Nephron progenitor cell (in vitro differentiated cells): ENCODE measurements around the gene ZNF584.

ENCODE experiments used
- DNase-seq: peaks from one replicate; pipeline ENCODE4 v3.0.0; 2021
- H3K27ac Mint-ChIP-seq: 2 replicates; pipeline ENCODE4 v1.8.0; 2021; ENCODE audit warnings: mild to moderate bottlenecking, moderate library complexity, mixed read lengths
- H3K27me3 Mint-ChIP-seq: 2 replicates; pipeline ENCODE4 v1.8.0; 2021; ENCODE audit warnings: mild to moderate bottlenecking, low read depth, mixed read lengths; ENCODE audit not compliant: poor library complexity
- H3K36me3 Mint-ChIP-seq: 2 replicates; pipeline ENCODE4 v1.8.0; 2021; ENCODE audit warnings: low read depth, mixed read lengths
- H3K4me1 Mint-ChIP-seq: 2 replicates; pipeline ENCODE4 v1.8.0; 2021; ENCODE audit warnings: mixed read lengths
- H3K4me3 Mint-ChIP-seq: 2 replicates; pipeline ENCODE4 v1.8.0; 2021; ENCODE audit warnings: mild to moderate bottlenecking, moderate library complexity, mixed read lengths
- H3K9me3 Mint-ChIP-seq: 2 replicates; pipeline ENCODE4 v1.8.0; 2021; ENCODE audit warnings: mild to moderate bottlenecking, moderate library complexity, mixed read lengths
- TF ChIP-seq, protein P1 (sequence below): fragments of 200-600 bp; sonication (generic); IDR thresholded peaks from 2 replicates; pipeline ENCODE4 v1.5.0; 2021; ENCODE audit warnings: antibody characterized with exemption

The ZNF584 gene

GRCh38 chr19:58397533-58398037 lies 10.9 kb upstream of the ZNF584 start:
- peaks cover 28% of the 10 kb centered on the region for H3K36me3 Mint-ChIP-seq
- TF ChIP-seq, protein P1, sequence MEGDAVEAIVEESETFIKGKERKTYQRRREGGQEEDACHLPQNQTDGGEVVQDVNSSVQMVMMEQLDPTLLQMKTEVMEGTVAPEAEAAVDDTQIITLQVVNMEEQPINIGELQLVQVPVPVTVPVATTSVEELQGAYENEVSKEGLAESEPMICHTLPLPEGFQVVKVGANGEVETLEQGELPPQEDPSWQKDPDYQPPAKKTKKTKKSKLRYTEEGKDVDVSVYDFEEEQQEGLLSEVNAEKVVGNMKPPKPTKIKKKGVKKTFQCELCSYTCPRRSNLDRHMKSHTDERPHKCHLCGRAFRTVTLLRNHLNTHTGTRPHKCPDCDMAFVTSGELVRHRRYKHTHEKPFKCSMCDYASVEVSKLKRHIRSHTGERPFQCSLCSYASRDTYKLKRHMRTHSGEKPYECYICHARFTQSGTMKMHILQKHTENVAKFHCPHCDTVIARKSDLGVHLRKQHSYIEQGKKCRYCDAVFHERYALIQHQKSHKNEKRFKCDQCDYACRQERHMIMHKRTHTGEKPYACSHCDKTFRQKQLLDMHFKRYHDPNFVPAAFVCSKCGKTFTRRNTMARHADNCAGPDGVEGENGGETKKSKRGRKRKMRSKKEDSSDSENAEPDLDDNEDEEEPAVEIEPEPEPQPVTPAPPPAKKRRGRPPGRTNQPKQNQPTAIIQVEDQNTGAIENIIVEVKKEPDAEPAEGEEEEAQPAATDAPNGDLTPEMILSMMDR = no peak
- H3K27me3 Mint-ChIP-seq = peaks cover 17% of the 10 kb centered on the region
- peaks cover 4% of the 10 kb centered on the region for H3K9me3 Mint-ChIP-seq
- no peak for DNase-seq
- H3K4me3 Mint-ChIP-seq = no peak overlapping the region
- H3K4me1 Mint-ChIP-seq = peaks cover 22% of the 10 kb centered on the region
- peak overlapping the region; percentile 42 for H3K27ac Mint-ChIP-seq

DNA sequence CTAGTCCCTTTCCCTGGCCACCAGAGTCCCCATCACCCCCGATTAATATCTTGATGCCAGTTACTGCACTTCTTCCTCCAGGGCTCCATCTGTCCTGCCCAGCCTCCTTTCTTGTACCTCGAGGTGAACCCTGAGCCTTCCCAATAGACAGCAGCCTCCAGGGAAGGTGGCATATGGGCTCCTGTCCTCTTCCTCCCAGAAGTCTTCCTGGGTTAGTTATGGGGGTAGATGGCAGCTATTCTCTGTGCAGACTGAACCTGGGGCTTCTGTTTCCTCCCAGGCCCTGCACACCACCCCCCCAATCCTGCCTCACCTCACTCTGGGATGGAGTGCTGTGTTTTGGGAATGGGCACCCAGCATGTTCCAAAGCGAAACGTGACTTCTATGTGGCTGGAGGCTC lies 10.4 kb upstream of the ZNF584 start:
- TF ChIP-seq, protein P1 = no peak
- H3K4me1 Mint-ChIP-seq = peaks cover 22% of the 10 kb centered on the region
- H3K9me3 Mint-ChIP-seq = peaks cover 5% of the 10 kb centered on the region
- no peak overlapping the region for H3K27ac Mint-ChIP-seq
- H3K4me3 Mint-ChIP-seq = no peak overlapping the region
- peaks cover 17% of the 10 kb centered on the region for H3K27me3 Mint-ChIP-seq
- no peak for DNase-seq
- H3K36me3 Mint-ChIP-seq = peaks cover 26% of the 10 kb centered on the region

DNA sequence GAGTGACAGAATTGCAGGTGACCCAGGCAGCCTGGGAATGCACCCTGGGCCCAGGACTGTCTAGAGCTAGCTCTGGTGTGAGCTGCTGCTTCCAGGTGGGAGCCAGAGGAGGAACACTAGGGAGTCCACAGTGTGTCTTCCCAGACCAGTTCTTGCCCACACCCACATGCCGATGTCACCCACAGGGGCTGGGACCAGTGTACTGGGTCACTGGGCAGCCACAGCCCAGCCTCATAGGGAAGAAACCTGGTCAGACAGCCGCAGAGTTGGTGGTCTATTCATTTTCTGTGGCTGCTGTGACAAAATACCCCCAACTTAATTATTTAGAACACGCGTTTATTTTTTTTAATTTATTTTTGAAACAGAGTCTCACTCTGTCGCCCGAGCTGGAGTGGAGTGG lies 9.9 kb upstream of the ZNF584 start:
- Mint-ChIP-seq H3K27ac (no peak overlapping the region), H3K36me3 (peaks cover 26% of the 10 kb centered on the region), H3K27me3 (peaks cover 17% of the 10 kb centered on the region), H3K4me3 (no peak overlapping the region), H3K4me1 (peaks cover 22% of the 10 kb centered on the region), H3K9me3 (peaks cover 10% of the 10 kb centered on the region)
- TF ChIP-seq, protein P1 = no peak
- DNase-seq = no peak

GRCh38 chr19:58399903-58400302 lies 8.5 kb upstream of the ZNF584 start:
- no peak for DNase-seq
- TF ChIP-seq, protein P1 = no peak
- Mint-ChIP-seq H3K9me3 (peaks cover 17% of the 10 kb centered on the region), H3K27ac (no peak overlapping the region), H3K4me1 (peaks cover 22% of the 10 kb centered on the region), H3K4me3 (peak overlapping the region; percentile 51), H3K36me3 (peaks cover 19% of the 10 kb centered on the region), H3K27me3 (peaks cover 17% of the 10 kb centered on the region)

DNA sequence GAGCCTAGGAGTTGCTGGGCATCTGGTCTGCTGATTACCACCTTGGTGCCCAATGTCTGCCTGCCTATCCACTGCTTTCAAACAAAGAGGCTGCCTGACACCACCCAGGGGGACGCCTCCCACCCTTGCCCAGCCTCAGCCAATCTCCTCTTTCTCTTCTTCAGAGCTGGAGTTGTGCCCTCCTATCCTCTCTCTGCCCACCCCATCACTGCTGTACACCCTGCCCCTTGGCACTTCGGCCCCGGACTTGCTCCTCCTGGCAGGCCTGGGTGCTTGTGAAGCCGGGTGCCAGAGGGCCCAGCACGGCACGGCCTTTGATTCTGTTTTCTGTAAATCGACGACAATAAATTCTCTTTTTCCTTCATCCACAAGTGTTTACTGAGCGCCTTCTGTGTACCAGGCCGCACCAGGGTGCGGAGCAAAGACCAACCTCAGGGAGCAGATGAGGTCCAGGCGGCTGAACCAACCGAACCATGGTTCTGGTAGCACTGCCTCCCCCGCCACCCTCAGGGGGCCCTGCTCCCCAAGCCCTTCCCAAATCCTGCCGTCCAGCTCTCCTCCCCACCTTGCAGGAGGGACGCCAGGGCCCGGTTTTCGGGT lies 8.0 kb upstream of the ZNF584 start:
- peaks cover 18% of the 10 kb centered on the region for H3K36me3 Mint-ChIP-seq
- peaks cover 22% of the 10 kb centered on the region for H3K4me1 Mint-ChIP-seq
- peak overlapping the region; percentile 96 for H3K4me3 Mint-ChIP-seq
- H3K27ac Mint-ChIP-seq = no peak overlapping the region
- TF ChIP-seq, protein P1 = no peak
- H3K27me3 Mint-ChIP-seq = peaks cover 17% of the 10 kb centered on the region
- peaks cover 17% of the 10 kb centered on the region for H3K9me3 Mint-ChIP-seq
- no peak for DNase-seq
